Mesenchymal stem cell (in vitro differentiated cells and primary cell): ENCODE data around the gene CSRNP3.

ENCODE experiments used
- DNase-seq: peaks from one replicate; pipeline ENCODE4 v3.0.0-alpha.2; 2013
- H2AFZ ChIP-seq: one replicate; pipeline ENCODE4 v1.6.1; 2013; ENCODE audit warnings: low read depth, mild to moderate bottlenecking, control low read depth, inconsistent platforms, low read length, moderate library complexity
- H2AK5ac ChIP-seq: 2 replicates; pipeline ENCODE4 v1.6.1; 2013; ENCODE audit warnings: low read length, moderate library complexity, mild to moderate bottlenecking, inconsistent platforms; ENCODE audit not compliant: severe bottlenecking
- H2BK120ac ChIP-seq: one replicate; pipeline ENCODE4 v1.6.1; 2013; ENCODE audit warnings: low read depth, mild to moderate bottlenecking, inconsistent platforms, low read length, moderate library complexity
- H2BK12ac ChIP-seq, 2 experiments: one replicate each; pipeline ENCODE4 v1.6.1; 2013; ENCODE audit warnings: inconsistent platforms in 2 of 2, low read length in 2 of 2, mild to moderate bottlenecking in 2 of 2, moderate library complexity in 2 of 2, control low read depth in 1 of 2
- H2BK15ac ChIP-seq: one replicate; pipeline ENCODE4 v1.6.1; 2013; ENCODE audit warnings: mild to moderate bottlenecking, low read depth, inconsistent platforms; ENCODE audit not compliant: poor library complexity, severe bottlenecking
- H2BK5ac ChIP-seq: 2 replicates; pipeline ENCODE4 v1.6.1; 2013; ENCODE audit warnings: low read depth, mild to moderate bottlenecking, low read length, control low read depth, inconsistent platforms; ENCODE audit not compliant: poor library complexity, severe bottlenecking
- H3K14ac ChIP-seq, 2 experiments: one replicate each; pipeline ENCODE4 v1.6.1; 2013; ENCODE audit warnings: inconsistent platforms in 2 of 2, low read length in 2 of 2, control low read depth in 1 of 2, mild to moderate bottlenecking in 1 of 2, moderate library complexity in 1 of 2
- H3K18ac ChIP-seq, 2 experiments: one replicate each; pipeline ENCODE4 v1.6.1; 2013; ENCODE audit warnings: inconsistent platforms in 2 of 2, low read length in 2 of 2, control low read depth in 1 of 2, low read depth in 1 of 2, mild to moderate bottlenecking in 1 of 2
- H3K23ac ChIP-seq, 2 experiments: one replicate each; pipeline ENCODE4 v1.6.1; 2013; ENCODE audit warnings: inconsistent platforms in 2 of 2, low read length in 2 of 2, mild to moderate bottlenecking in 2 of 2, moderate library complexity in 2 of 2, control low read depth in 1 of 2
- H3K27ac ChIP-seq: 2 replicates; pipeline ENCODE4 v1.5.1; 2013; ENCODE audit warnings: mild to moderate bottlenecking, moderate library complexity, low read length, control low read depth, inconsistent platforms; ENCODE audit not compliant: poor library complexity, severe bottlenecking
- H3K27me3 ChIP-seq, 2 experiments: 2 replicates each; pipeline versions ENCODE4 v1.6.1 to v1.7.0; 2013; ENCODE audit warnings: low read length in 2 of 2, mild to moderate bottlenecking in 2 of 2, moderate library complexity in 2 of 2, control low read depth in 1 of 2, inconsistent platforms in 1 of 2; ENCODE audit not compliant: control insufficient read depth in 1 of 2, insufficient read depth in 1 of 2
- H3K36me3 ChIP-seq, 2 experiments: 2 replicates each; pipeline versions ENCODE4 v1.6.1 to v1.7.0; 2013; ENCODE audit warnings: low read length in 2 of 2, control low read depth in 1 of 2, inconsistent platforms in 1 of 2, low read depth in 1 of 2, mild to moderate bottlenecking in 1 of 2; ENCODE audit not compliant: insufficient read depth in 2 of 2, control insufficient read depth in 1 of 2
- H3K4ac ChIP-seq, 2 experiments: one replicate each; pipeline ENCODE4 v1.6.1; 2013; ENCODE audit warnings: inconsistent platforms in 2 of 2, low read length in 2 of 2, mild to moderate bottlenecking in 2 of 2, moderate library complexity in 2 of 2, control low read depth in 1 of 2, low read depth in 1 of 2
- H3K4me1 ChIP-seq: 2 replicates; pipeline ENCODE4 v1.6.1; 2013; ENCODE audit warnings: low read depth, low read length, control low read depth; ENCODE audit not compliant: control insufficient read depth, insufficient read depth
- H3K4me2 ChIP-seq: 2 replicates; pipeline ENCODE4 v1.6.1; 2013; ENCODE audit warnings: low read length, mild to moderate bottlenecking, inconsistent platforms; ENCODE audit not compliant: poor library complexity, severe bottlenecking
- H3K4me3 ChIP-seq, 2 experiments: 2 replicates each; pipeline versions ENCODE4 v1.5.1 to v1.7.0; 2013; ENCODE audit warnings: low read length in 2 of 2, mild to moderate bottlenecking in 2 of 2, control low read depth in 1 of 2, low read depth in 1 of 2; ENCODE audit not compliant: insufficient read depth in 1 of 2
- H3K79me1 ChIP-seq: replicated peaks from 2 replicates; pipeline ENCODE4 v1.6.1; 2013; ENCODE audit warnings: mild to moderate bottlenecking, control low read depth, low read length, inconsistent platforms; ENCODE audit not compliant: poor library complexity, severe bottlenecking
- H3K9ac ChIP-seq: 2 replicates; pipeline ENCODE4 v1.7.0; 2013; ENCODE audit warnings: mild to moderate bottlenecking, low read length, moderate library complexity
- H3K9me3 ChIP-seq: 2 replicates; pipeline ENCODE4 v1.7.0; 2013; ENCODE audit warnings: mild to moderate bottlenecking, low read length; ENCODE audit not compliant: control insufficient read depth
- H4K8ac ChIP-seq: one replicate; pipeline ENCODE4 v1.6.1; 2013; ENCODE audit warnings: inconsistent platforms, mild to moderate bottlenecking, low read length, moderate library complexity
- H4K91ac ChIP-seq: one replicate; pipeline ENCODE4 v1.6.1; 2013; ENCODE audit warnings: mild to moderate bottlenecking, low read length, inconsistent platforms
- WGBS: methylation state at CpG from one replicate; pipeline ENCODE4 v1.1.7; 2013; ENCODE audit warnings: mixed read lengths; 5-methylcytosine and 5-hydroxymethylcytosine counted together

The CSRNP3 gene

GRCh38 chr2:165618806-165619205 is 149.3 kb downstream of the CSRNP3 start:
- no peak overlapping the region for H2BK15ac ChIP-seq
- H2AK5ac ChIP-seq, result no peak overlapping the region
- no peak overlapping the region for H3K14ac ChIP-seq
- H2BK12ac ChIP-seq, result no peak overlapping the region
- H3K36me3 ChIP-seq, result no peaks in the 10 kb centered on the region
- H4K8ac ChIP-seq, result no peak overlapping the region
- H3K4ac ChIP-seq, result no peak overlapping the region
- H3K9ac ChIP-seq, result no peak overlapping the region
- H2BK5ac ChIP-seq, result no peak overlapping the region
- H2BK120ac ChIP-seq, result no peak overlapping the region
- no peak overlapping the region for H4K91ac ChIP-seq
- H3K4me2 ChIP-seq, result no peak overlapping the region
- peaks cover 14% of the 10 kb centered on the region for H3K9me3 ChIP-seq
- H3K27me3 ChIP-seq, result no peaks in the 10 kb centered on the region
- no peak overlapping the region for H2AFZ ChIP-seq
- H3K79me1 ChIP-seq, result peaks cover 5% of the 10 kb centered on the region
- no peak overlapping the region for H3K18ac ChIP-seq
- WGBS, result no CpG with 5 or more reads among the region's 1 CpG
- DNase-seq, result no peak
- H3K23ac ChIP-seq, result no peak overlapping the region
- H3K4me1 ChIP-seq, result no peaks in the 10 kb centered on the region
- H3K27ac ChIP-seq, result no peak overlapping the region
- no peak overlapping the region for H3K4me3 ChIP-seq

GRCh38 chr2:165621086-165621560 is 151.6 kb downstream of the CSRNP3 start:
- Histone ChIP-seq H3K9me3 (peaks cover 14% of the 10 kb centered on the region), H3K79me1 (peaks cover 5% of the 10 kb centered on the region), H2AFZ (no peak overlapping the region), H3K27ac (peak overlapping the region; percentile 85), H3K27me3 (no peaks in the 10 kb centered on the region), H4K8ac (no peak overlapping the region), H3K4me1 (no peaks in the 10 kb centered on the region), H4K91ac (no peak overlapping the region), H3K23ac (no peak overlapping the region), H3K18ac (no peak overlapping the region), H2BK120ac (no peak overlapping the region), H2BK12ac (no peak overlapping the region), H2BK5ac (no peak overlapping the region), H2AK5ac (no peak overlapping the region), H2BK15ac (no peak overlapping the region), H3K4me2 (no peak overlapping the region), H3K4ac (no peak overlapping the region), H3K4me3 (no peak overlapping the region), H3K36me3 (no peaks in the 10 kb centered on the region), H3K9ac (peak overlapping the region; percentile 7), H3K14ac (no peak overlapping the region)
- peak; percentile 40 for DNase-seq
- WGBS, result 23% methylated on average over 5 of the region's 5 CpGs

DNA sequence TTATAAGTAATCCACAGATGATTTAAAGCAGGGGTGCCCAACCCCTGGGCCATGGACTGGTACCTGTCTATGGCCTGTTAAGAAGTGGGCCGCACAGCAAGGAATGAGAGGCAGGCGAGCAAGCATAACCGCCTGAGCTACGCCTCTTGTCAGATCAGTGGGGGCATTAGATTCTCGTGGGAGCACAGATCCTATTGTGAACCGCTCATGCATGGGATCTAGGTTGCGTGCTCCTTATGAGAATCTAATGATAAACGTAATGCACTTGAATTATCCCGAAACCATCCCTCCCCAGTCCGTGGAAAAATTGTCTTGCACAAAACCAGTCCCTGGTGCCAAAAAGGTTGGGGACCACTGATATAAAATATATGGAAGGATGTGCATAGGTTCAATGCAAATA is 153.7 kb downstream of the CSRNP3 start:
- no peak overlapping the region for H3K4ac ChIP-seq
- peaks cover 9% of the 10 kb centered on the region for H3K9me3 ChIP-seq
- H3K14ac ChIP-seq, result no peak overlapping the region
- no peak for DNase-seq
- H3K79me1 ChIP-seq, result no peaks in the 10 kb centered on the region
- no peak overlapping the region for H2AK5ac ChIP-seq
- no peaks in the 10 kb centered on the region for H3K27me3 ChIP-seq
- H3K4me1 ChIP-seq, result no peaks in the 10 kb centered on the region
- peak overlapping the region in 1 of 2 experiments; percentile 67 for H3K23ac ChIP-seq
- H3K18ac ChIP-seq, result no peak overlapping the region
- H3K36me3 ChIP-seq, result no peaks in the 10 kb centered on the region
- H4K91ac ChIP-seq, result no peak overlapping the region
- H2BK12ac ChIP-seq, result no peak overlapping the region
- no peak overlapping the region for H3K4me3 ChIP-seq
- no peak overlapping the region for H2BK5ac ChIP-seq
- H2AFZ ChIP-seq, result no peak overlapping the region
- 98% methylated on average over 8 of the region's 10 CpGs for WGBS
- H2BK15ac ChIP-seq, result no peak overlapping the region
- no peak overlapping the region for H3K4me2 ChIP-seq
- no peak overlapping the region for H4K8ac ChIP-seq
- no peak overlapping the region for H3K9ac ChIP-seq
- no peak overlapping the region for H3K27ac ChIP-seq
- no peak overlapping the region for H2BK120ac ChIP-seq

DNA sequence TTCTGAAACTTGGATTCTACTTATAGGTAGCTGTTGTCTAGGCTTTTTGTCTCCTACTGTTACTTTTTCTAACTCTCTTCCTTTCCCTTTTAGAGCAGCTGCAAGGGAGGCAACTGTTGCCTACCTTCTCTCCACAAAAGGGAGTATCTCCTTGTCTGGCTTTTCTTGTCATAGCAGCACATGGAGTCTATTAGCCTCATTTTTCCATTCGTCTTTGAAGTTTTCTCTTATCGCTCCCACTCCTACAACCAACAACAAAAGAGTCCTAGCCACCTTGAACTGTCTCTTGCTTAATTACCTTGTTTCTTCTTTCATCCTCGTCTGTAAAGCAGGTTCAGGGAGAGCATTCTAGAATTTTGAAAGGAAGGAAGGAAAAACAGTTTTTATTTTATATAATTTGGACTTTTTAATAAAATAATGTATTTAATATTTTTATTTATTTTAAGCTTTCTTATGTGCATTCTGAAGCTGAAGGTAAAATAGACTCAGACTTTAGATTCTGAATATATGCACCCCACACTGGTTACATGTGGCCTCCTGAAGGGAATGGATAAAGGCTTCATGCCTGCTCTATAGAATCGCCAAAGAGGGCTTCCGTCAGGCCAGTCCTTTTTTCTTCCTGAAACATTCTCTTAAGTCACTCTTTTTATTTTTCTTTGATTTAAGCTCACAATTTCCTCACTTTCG is 154.4 kb downstream of the CSRNP3 start:
- no peak for DNase-seq

More for the DNA sequence above, 154.4 kb downstream of the CSRNP3 start:
- no peak overlapping the region for H3K18ac ChIP-seq
- no peaks in the 10 kb centered on the region for H3K27me3 ChIP-seq
- no peak overlapping the region for H3K27ac ChIP-seq
- H3K36me3 ChIP-seq, result no peaks in the 10 kb centered on the region
- no peak overlapping the region for H3K4me3 ChIP-seq
- no peak overlapping the region for H2BK15ac ChIP-seq
- H2BK12ac ChIP-seq, result no peak overlapping the region
- no peak overlapping the region for H3K4me2 ChIP-seq
- no peaks in the 10 kb centered on the region for H3K4me1 ChIP-seq
- H2AK5ac ChIP-seq, result no peak overlapping the region
- no peak overlapping the region for H3K23ac ChIP-seq
- H3K9me3 ChIP-seq, result peaks cover 9% of the 10 kb centered on the region
- WGBS, result over 99% methylated on average over 5 of the region's 6 CpGs
- no peak overlapping the region for H4K8ac ChIP-seq
- H3K14ac ChIP-seq, result no peak overlapping the region
- no peaks in the 10 kb centered on the region for H3K79me1 ChIP-seq
- no peak overlapping the region for H3K9ac ChIP-seq
- no peak overlapping the region for H3K4ac ChIP-seq
- no peak overlapping the region for H2BK120ac ChIP-seq
- H2BK5ac ChIP-seq, result no peak overlapping the region
- no peak overlapping the region for H4K91ac ChIP-seq
- H2AFZ ChIP-seq, result no peak overlapping the region
